Sigmoid colon (tissue), 7 donors: ENCODE results near the gene CHKA. TPM values are rescaled to one million over a fixed set of nuclear protein-coding genes. Genes with fewer than 3 reads are reported as not detected.
A peak's percentile ranks its signal among the peaks of the same experiment; 100 is the strongest.

Source experiments
- DNase-seq: peaks from one replicate; pipeline ENCODE4 v3.0.0-alpha.2; 2019
- H3K27ac ChIP-seq, 4 donors: fragments of 200-600 bp; sonication (generic); one replicate each; pipeline ENCODE4 v1.5.1; 2016 to 2019; ENCODE audit warnings: mild to moderate bottlenecking in 1 of 4
- H3K27me3 ChIP-seq, 3 donors: fragments of 200-600 bp; sonication (generic); one replicate each; pipeline ENCODE4 v1.5.1; 2019; ENCODE audit warnings: mild to moderate bottlenecking in 1 of 3
- H3K36me3 ChIP-seq, 4 donors: fragments of 200-600 bp; sonication (generic); one replicate each; pipeline ENCODE4 v1.5.1; 2016 to 2019
- H3K4me1 ChIP-seq, 4 donors: fragments of 200-600 bp; sonication (generic); one replicate each; pipeline ENCODE4 v1.5.1; 2017 to 2019
- H3K4me3 ChIP-seq, 4 donors: fragments of 200-600 bp; sonication (generic); one replicate each; pipeline ENCODE4 v1.5.1; 2017 to 2019; ENCODE audit warnings: mild to moderate bottlenecking in 2 of 4, moderate library complexity in 1 of 4
- H3K9me3 ChIP-seq, 4 donors: fragments of 200-600 bp in 3 of 4; sonication (generic) in 3 of 4; one replicate each; pipeline versions ENCODE4 v1.5.1 to v1.6.1; 2013 to 2019
- CTCF ChIP-seq, 4 experiments: fragments of 450-650 bp in 3 of 4; fragments of 200-600 bp in 1 of 4; IDR thresholded peaks; one replicate each; pipeline ENCODE4 v1.5.1; 2016 to 2019; ENCODE audit warnings: antibody characterized with exemption in 4 of 4, mild to moderate bottlenecking in 3 of 4, moderate library complexity in 2 of 4
- EP300 ChIP-seq, 4 donors: sonication (generic); formaldehyde crosslinking; IDR thresholded peaks; one replicate each; pipeline ENCODE4 v1.6.1; 2017; ENCODE audit warnings: antibody characterized with exemption in 4 of 4
- POLR2A ChIP-seq, 2 donors: fragments of 450-650 bp; IDR thresholded peaks; one replicate each; pipeline ENCODE4 v1.6.1; 2016; ENCODE audit warnings: antibody characterized with exemption in 2 of 2, mild to moderate bottlenecking in 2 of 2, moderate library complexity in 2 of 2
- POLR2AphosphoS5 ChIP-seq, 4 donors: sonication (generic); formaldehyde crosslinking; IDR thresholded peaks; one replicate each; pipeline ENCODE4 v1.6.1; 2017; ENCODE audit warnings: antibody characterized with exemption in 4 of 4
- WGBS, 2 donors: extraction: QIAGEN DNeasy Blood & Tissue Kit; methylation state at CpG; one replicate each; pipeline ENCODE4 v1.1.7; 2013; 5-methylcytosine and 5-hydroxymethylcytosine counted together
- intact Hi-C: fragments of 100-400 bp; cut with DNase I; formaldehyde crosslinking; loops from one replicate; pipeline ENCODE4 v1.15.1; 2023
- polyA plus RNA-seq, 3 donors: library from polyadenylated mRNA; stranded (reverse); fragments of 200-250 nt; gene quantifications; one replicate each; pipeline ENCODE4 v1.2.3, GENCODE V29; 2013
- total RNA-seq, 4 donors: library from RNA; depleted of rRNA; stranded (reverse); fragments of >200 nt; gene quantifications; one replicate each; pipeline ENCODE4 v1.1.0, GENCODE V29; 2016
- donor health status: healthy with polysubstance abuse.
- donor health status: Bipolar disorder and iron deficiency.
- donor health status: healthy.

The CHKA gene
- total and polyA plus RNA-seq, 7 donors, result 16.4 to 41.0 (median 27.0) TPM

- no peaks in the 10 kb centered on the region for H3K27me3 ChIP-seq
- no peak overlapping the region for H3K4me3 ChIP-seq
- WGBS, 2 donors, result 68 to 86% methylated on average over 16 of the region's 16 CpGs
- peak overlapping the region in 1 of 4 donors; percentile 93 for H3K27ac ChIP-seq
- no peak for TF ChIP-seq EP300 (IDR thresholded peaks at IDR 0.05)
- no peak for TF ChIP-seq POLR2AphosphoS5 (IDR thresholded peaks at IDR 0.05)
- TF ChIP-seq POLR2A (IDR thresholded peaks at IDR 0.05), result no peak
- no peak for TF ChIP-seq CTCF (IDR thresholded peaks at IDR 0.05)
- intact Hi-C loops, result loop anchor here (10.0 kb wide), 1 partner anchor 197 kb away; no protein-coding TSS in a partner anchor
- no peaks in the 10 kb centered on the region for H3K36me3 ChIP-seq
- DNase-seq, result peak; percentile 64
- peaks cover 0 to 56% (median 45%) of the 10 kb centered on the region in 4 donors for H3K4me1 ChIP-seq
- no peaks in the 10 kb centered on the region for H3K9me3 ChIP-seq
These were observed 113.4 kb downstream of the CHKA start for GRCh38 chr11:68007498-68008380.

GRCh38 chr11:68006606-68007166 is 114.5 kb downstream of the CHKA start:
- H3K9me3 ChIP-seq, result no peaks in the 10 kb centered on the region
- intact Hi-C loops, result loop anchor here (10.0 kb wide), 1 partner anchor 198 kb away; no protein-coding TSS in a partner anchor
- H3K4me1 ChIP-seq, result peaks cover 0 to 45% (median 38%) of the 10 kb centered on the region in 4 donors
- DNase-seq, result no peak
- 96 to 97% methylated on average over 7 of the region's 7 CpGs for WGBS, 2 donors
- no peak overlapping the region for H3K27ac ChIP-seq
- no peak overlapping the region for H3K4me3 ChIP-seq
- TF ChIP-seq EP300 (IDR thresholded peaks at IDR 0.05) (no peak), CTCF (IDR thresholded peaks at IDR 0.05) (no peak), POLR2AphosphoS5 (IDR thresholded peaks at IDR 0.05) (no peak), POLR2A (IDR thresholded peaks at IDR 0.05) (no peak)
- H3K27me3 ChIP-seq, result no peaks in the 10 kb centered on the region
- H3K36me3 ChIP-seq, result no peaks in the 10 kb centered on the region

GRCh38 chr11:68004551-68005335 is 116.4 kb downstream of the CHKA start:
- H3K27ac ChIP-seq, result peak overlapping the region in 2 of 4 donors; percentile 75 to 79
- H3K27me3 ChIP-seq, result no peaks in the 10 kb centered on the region
- no peak for TF ChIP-seq POLR2AphosphoS5 (IDR thresholded peaks at IDR 0.05)
- TF ChIP-seq EP300 (IDR thresholded peaks at IDR 0.05), result no peak
- no peak for TF ChIP-seq CTCF (IDR thresholded peaks at IDR 0.05)
- TF ChIP-seq POLR2A (IDR thresholded peaks at IDR 0.05), result no peak
- H3K4me1 ChIP-seq, result peaks cover 0 to 26% (median 19%) of the 10 kb centered on the region in 4 donors
- DNase-seq, result no peak
- intact Hi-C loops, result loop anchor here (10.0 kb wide), 1 partner anchor 200 kb away; no protein-coding TSS in a partner anchor
- WGBS, 2 donors, result 74 to 83% methylated on average over 14 of the region's 14 CpGs
- peak overlapping the region in 2 of 4 donors; percentile 76 to 81 for H3K4me3 ChIP-seq
- H3K36me3 ChIP-seq, result no peaks in the 10 kb centered on the region
- H3K9me3 ChIP-seq, result no peaks in the 10 kb centered on the region

DNA sequence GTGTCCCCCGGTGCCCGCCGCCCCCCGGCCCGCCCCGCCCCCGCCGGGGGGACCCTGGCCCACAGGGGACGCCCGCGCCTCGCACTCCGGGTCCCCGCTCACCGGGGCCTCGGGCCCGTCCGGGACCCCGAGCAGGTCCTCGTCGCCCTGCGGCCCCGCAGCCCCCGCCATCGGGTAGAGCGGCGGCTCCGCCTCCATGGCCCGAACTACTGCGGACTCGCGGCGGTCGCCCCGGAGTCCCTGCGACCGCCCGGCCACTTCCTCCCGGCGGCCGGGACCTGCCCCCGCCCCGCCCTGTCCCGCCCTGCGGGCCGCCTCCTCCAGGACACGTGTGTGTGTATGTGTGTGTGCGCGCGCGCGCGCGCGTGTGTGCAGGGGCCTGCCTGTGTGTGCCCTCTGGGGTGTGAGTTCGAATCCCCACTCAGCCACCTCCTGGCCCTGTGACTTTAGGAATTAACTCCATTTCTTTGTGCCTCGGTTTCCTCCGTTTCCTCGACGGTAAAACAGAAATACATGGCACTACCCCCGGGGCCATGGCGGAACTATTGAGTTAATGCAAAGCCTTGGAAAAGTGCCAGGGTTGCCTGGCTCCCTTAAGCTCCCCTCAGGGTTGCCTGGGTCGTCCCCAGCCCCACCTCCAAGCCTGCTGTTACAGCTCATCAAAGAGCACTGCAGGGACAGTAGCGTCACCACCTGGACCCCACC is 117.2 kb downstream of the CHKA start, which contains the start of gene UNC93B1:
Gene UNC93B1, minus strand, starts transcription at position 252 of the 705 bp plus-strand sequence. Its CDS starts 54 bp downstream, at position 198.
- intact Hi-C loops, result loop anchor here (10.0 kb wide), 1 partner anchor 201 kb away; no protein-coding TSS in a partner anchor
- peak within 1 kb of the TSS; percentile 56 to 79 (median 76) for H3K27ac ChIP-seq
- no peaks in the 10 kb centered on the region for H3K9me3 ChIP-seq
- peak; percentile 94 for DNase-seq
- H3K36me3 ChIP-seq, result no peaks in the 10 kb centered on the region
- no peak for TF ChIP-seq CTCF (IDR thresholded peaks at IDR 0.05)
- TF ChIP-seq POLR2A (IDR thresholded peaks at IDR 0.05), result no peak
- peak in 3 of 4 donors; percentile 49 to 65 (median 62) for TF ChIP-seq POLR2AphosphoS5 (IDR thresholded peaks at IDR 0.05)
- H3K27me3 ChIP-seq, result no peaks in the 10 kb centered on the region
- peak within 1 kb of the TSS; percentile 39 to 81 (median 68) for H3K4me3 ChIP-seq
- 2 to 4% methylated on average over 64 of the region's 64 CpGs for WGBS, 2 donors
- peaks cover 0 to 18% (median 13%) of the 10 kb centered on the region in 4 donors for H3K4me1 ChIP-seq
